ENCODE data around the gene CSHL1. TPM values are rescaled to one million over a fixed set of nuclear protein-coding genes. Genes with fewer than 3 reads are reported as not detected.

CSHL1 gene
- total and polyA plus RNA-seq, 2 donors from 2014 or later = not detected

DNA sequence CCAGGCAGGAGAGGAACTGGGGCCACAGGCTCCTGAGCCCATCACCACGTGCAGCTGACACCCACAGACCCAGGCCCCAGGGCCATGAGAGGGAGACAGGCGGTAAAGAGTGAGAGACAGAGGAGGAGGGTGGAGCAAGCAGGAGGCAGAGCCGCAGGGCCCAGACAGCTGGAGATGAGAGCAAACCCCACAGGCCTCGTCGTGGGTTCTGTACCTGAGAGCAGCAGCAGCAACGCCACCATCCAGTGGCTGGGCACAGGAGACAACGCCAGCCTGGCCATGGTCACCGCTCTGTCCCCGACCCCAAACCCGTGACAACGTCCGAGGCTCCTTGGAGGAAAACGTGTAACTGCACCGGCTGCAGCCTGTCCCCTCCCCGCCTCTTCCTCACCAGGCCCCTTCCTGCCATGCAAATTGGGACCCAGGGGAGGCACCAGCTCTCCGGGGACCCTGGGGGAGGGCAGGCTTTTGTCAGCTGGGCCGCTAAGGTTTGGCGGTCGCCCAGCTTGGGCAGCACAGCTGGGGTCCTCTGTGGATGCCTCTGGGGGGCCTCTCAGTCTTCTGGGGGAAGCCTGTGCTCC lies 21.0 kb upstream of the CSHL1 start, which contains the start of gene CD79B:
Gene CD79B (minus strand): TSS at position 351 of the 581 bp plus-strand sequence. CDS start 70 bp downstream, at position 281.
- Histone ChIP-seq H3K4me1 (ENCODE audit: control insufficient read depth in 2 of 3, insufficient read depth in 2 of 3, low read depth in 1 of 3, low read length in 3 of 3) (peaks cover 0 to 6% (median 0%) of the 10 kb centered on the region in 3 donors), H3K9ac (ENCODE audit: low read length in 3 of 3) (no peak within 1 kb of the TSS), H3K27ac (ENCODE audit: low read depth in 2 of 2, low read length in 2 of 2) (peak within 1 kb of the TSS in 1 of 2 donors; percentile 28), H3K9me3 (ENCODE audit: control insufficient read depth in 2 of 3, insufficient read depth in 1 of 3, low read length in 3 of 3) (no peaks in the 10 kb centered on the region), H3K27me3 (ENCODE audit: control insufficient read depth, insufficient read depth, low read length) (no peaks in the 10 kb centered on the region), H3K36me3 (ENCODE audit: control insufficient read depth in 2 of 3, insufficient read depth in 3 of 3, low read length in 3 of 3) (no peaks in the 10 kb centered on the region), H3K4me3 (ENCODE audit: low read length in 3 of 3) (no peak within 1 kb of the TSS)
- intact Hi-C loops (cut with DNase I) = no loop called here
- TF ChIP-seq, protein P1, sequence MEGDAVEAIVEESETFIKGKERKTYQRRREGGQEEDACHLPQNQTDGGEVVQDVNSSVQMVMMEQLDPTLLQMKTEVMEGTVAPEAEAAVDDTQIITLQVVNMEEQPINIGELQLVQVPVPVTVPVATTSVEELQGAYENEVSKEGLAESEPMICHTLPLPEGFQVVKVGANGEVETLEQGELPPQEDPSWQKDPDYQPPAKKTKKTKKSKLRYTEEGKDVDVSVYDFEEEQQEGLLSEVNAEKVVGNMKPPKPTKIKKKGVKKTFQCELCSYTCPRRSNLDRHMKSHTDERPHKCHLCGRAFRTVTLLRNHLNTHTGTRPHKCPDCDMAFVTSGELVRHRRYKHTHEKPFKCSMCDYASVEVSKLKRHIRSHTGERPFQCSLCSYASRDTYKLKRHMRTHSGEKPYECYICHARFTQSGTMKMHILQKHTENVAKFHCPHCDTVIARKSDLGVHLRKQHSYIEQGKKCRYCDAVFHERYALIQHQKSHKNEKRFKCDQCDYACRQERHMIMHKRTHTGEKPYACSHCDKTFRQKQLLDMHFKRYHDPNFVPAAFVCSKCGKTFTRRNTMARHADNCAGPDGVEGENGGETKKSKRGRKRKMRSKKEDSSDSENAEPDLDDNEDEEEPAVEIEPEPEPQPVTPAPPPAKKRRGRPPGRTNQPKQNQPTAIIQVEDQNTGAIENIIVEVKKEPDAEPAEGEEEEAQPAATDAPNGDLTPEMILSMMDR (IDR thresholded peaks at IDR 0.05; ENCODE audit: borderline replicate concordance, extremely low read depth, insufficient read depth) = no peak
- FAIRE-seq (no peak), DNase-seq (peak in 1 of 5 donors; percentile 75)

DNA sequence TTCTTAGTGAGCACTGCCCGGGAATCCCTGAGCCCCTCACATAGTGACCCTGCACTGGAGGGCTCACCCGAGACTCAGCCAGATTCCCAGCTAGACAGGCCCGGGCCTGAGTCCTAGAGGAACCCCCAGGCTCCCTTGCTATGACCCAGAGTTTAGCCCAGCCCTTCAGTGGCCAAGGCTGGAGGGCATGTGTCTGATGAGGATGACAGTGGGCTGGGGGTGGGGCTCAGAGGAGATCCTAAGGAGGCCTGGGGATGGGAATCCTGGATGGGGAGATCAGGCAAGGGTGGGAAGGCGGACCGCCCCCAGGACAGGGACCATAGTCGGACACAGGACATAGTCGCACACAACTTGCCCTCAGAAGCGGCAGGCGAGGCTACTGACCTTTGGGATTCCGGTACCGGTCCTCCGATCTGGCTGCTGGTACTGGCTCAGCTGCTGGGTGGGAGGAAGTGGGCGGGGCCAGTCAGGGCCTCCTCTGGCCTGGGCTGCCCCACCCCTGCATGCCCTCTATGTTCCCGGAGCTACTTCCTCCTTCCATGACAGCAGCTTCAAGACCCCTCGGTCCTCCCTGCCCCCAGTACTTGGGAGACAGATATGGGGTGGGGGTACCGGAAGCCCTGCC lies 20.0 kb upstream of the CSHL1 start:
- intact Hi-C loops (cut with DNase I) = no loop called here
- TF ChIP-seq, protein P1 (IDR thresholded peaks at IDR 0.05; ENCODE audit: borderline replicate concordance, extremely low read depth, insufficient read depth) = no peak
- FAIRE-seq = no peak
- no peaks in the 10 kb centered on the region for H3K27me3 ChIP-seq (ENCODE audit: control insufficient read depth, insufficient read depth, low read length)
- peaks cover 0 to 6% (median 0%) of the 10 kb centered on the region in 3 donors for H3K4me1 ChIP-seq (ENCODE audit: control insufficient read depth in 2 of 3, insufficient read depth in 2 of 3, low read depth in 1 of 3, low read length in 3 of 3)
- H3K9me3 ChIP-seq (ENCODE audit: control insufficient read depth in 2 of 3, insufficient read depth in 1 of 3, low read length in 3 of 3) = no peaks in the 10 kb centered on the region
- H3K36me3 ChIP-seq (ENCODE audit: control insufficient read depth in 2 of 3, insufficient read depth in 3 of 3, low read length in 3 of 3) = no peaks in the 10 kb centered on the region
- H3K9ac ChIP-seq (ENCODE audit: low read length in 3 of 3) = no peak overlapping the region
- DNase-seq = peak in 3 of 5 donors; percentile 19 to 93 (median 53)
- H3K4me3 ChIP-seq (ENCODE audit: low read length in 3 of 3) = no peak overlapping the region
- peak overlapping the region in 1 of 2 donors; percentile 28 for H3K27ac ChIP-seq (ENCODE audit: low read depth in 2 of 2, low read length in 2 of 2)

DNA sequence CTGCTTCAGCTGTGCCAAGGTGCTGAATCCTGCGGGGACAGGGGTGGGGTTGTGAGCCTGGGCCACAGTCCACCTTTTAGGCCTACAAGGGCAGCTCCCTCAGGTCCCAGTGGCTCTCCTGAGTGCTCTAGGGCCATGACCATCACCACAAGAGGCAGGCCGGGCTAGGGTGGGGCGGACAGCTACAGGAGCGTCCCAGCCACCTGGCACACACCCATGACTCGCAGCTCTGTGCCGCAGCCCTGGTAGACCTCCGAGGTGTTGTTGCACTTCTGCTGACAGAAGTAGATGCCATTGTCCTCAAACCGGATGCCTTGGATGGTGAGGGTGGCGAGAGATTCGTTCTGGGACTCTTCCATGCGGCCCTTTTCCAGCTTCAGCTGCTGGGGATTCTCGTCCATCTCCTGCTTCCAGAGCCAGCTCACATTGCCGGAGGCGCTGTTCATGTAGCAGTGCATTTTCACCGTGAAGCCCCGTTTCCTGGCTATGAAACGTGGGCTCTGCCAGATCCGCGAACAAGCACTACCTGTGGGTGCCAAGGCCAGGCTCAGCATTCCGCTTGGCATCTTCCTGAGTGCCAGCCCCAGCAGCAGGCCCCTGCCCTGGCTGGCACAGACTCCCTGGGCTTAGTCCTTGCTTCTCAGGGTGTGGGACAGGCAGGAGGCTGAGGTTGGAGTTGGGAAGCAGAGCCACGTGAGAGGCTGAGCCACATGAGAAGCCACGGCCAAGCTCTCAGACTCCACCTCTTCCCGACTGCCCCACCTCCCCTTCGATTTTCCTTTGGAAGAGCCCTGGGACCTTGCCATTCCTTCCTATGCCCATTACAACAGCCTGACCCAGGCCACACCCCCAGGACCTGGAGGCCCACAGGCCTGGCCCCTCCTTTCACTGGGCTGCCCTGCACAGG lies 19.1 kb upstream of the CSHL1 start:
- Histone ChIP-seq H3K9me3 (ENCODE audit: control insufficient read depth in 2 of 3, insufficient read depth in 1 of 3, low read length in 3 of 3) (no peaks in the 10 kb centered on the region), H3K9ac (ENCODE audit: low read length in 3 of 3) (no peak overlapping the region), H3K27ac (ENCODE audit: low read depth in 2 of 2, low read length in 2 of 2) (no peak overlapping the region), H3K4me1 (ENCODE audit: control insufficient read depth in 2 of 3, insufficient read depth in 2 of 3, low read depth in 1 of 3, low read length in 3 of 3) (peaks cover 0 to 6% (median 0%) of the 10 kb centered on the region in 3 donors), H3K27me3 (ENCODE audit: control insufficient read depth, insufficient read depth, low read length) (no peaks in the 10 kb centered on the region), H3K36me3 (ENCODE audit: control insufficient read depth in 2 of 3, insufficient read depth in 3 of 3, low read length in 3 of 3) (no peaks in the 10 kb centered on the region), H3K4me3 (ENCODE audit: low read length in 3 of 3) (no peak overlapping the region)
- intact Hi-C loops (cut with DNase I) = no loop called here
- FAIRE-seq (no peak), DNase-seq (peak in 3 of 5 donors; percentile 7 to 71 (median 33))
- TF ChIP-seq, protein P1 (IDR thresholded peaks at IDR 0.05; ENCODE audit: borderline replicate concordance, extremely low read depth, insufficient read depth) = no peak

Data from kidney (tissue), 14 donors.